HepG2 (cell line): ENCODE results near the gene CAMTA2. TPM values are rescaled to one million over a fixed set of nuclear protein-coding genes. Genes with fewer than 3 reads are reported as not detected.

Experiments
- CENPT ChIP-seq: sonication (generic); formaldehyde crosslinking; IDR thresholded peaks from 2 replicates; pipeline ENCODE4 v1.8.0; 2022; ENCODE audit warnings: low read depth, mild to moderate bottlenecking, moderate library complexity, missing genetic modification reagents
- CREM ChIP-seq, 2 experiments: sonication (generic) in 1 of 2; formaldehyde crosslinking in 1 of 2; IDR thresholded peaks; 2 replicates each; pipeline versions ENCODE4 v1.4.0 to v1.6.1; 2016 to 2020; ENCODE audit warnings: antibody characterized with exemption in 1 of 2, mild to moderate bottlenecking in 1 of 2, missing genetic modification reagents in 1 of 2
- ETV5 ChIP-seq: IDR thresholded peaks from 2 replicates; pipeline ENCODE4 v1.6.1; 2018; ENCODE audit warnings: missing biosample characterization, missing genetic modification reagents, inconsistent platforms, borderline replicate concordance
- FOSL1 ChIP-seq: sonication (generic); formaldehyde crosslinking; IDR thresholded peaks from 2 replicates; pipeline ENCODE4 v1.9.0; 2021; ENCODE audit warnings: missing genetic modification reagents, borderline replicate concordance
- HMGA1 ChIP-seq: sonication (generic); formaldehyde crosslinking; conservative IDR thresholded peaks from 2 replicates; pipeline ENCODE4 v1.4.0; 2020; ENCODE audit warnings: missing genetic modification reagents
- HNF1B ChIP-seq: sonication (generic); formaldehyde crosslinking; IDR thresholded peaks from 2 replicates; pipeline ENCODE4 v1.5.1; 2020; ENCODE audit warnings: mild to moderate bottlenecking, moderate library complexity, missing genetic modification reagents
- MLLT10 ChIP-seq: sonication (generic); formaldehyde crosslinking; IDR thresholded peaks from 2 replicates; pipeline ENCODE4 v1.4.0; 2020; ENCODE audit warnings: missing genetic modification reagents
- MYNN ChIP-seq: sonication (generic); formaldehyde crosslinking; IDR thresholded peaks from 2 replicates; pipeline ENCODE4 v1.4.0; 2020; ENCODE audit warnings: mild to moderate bottlenecking, low read depth, missing genetic modification reagents
- NFKBIZ ChIP-seq: IDR thresholded peaks from 2 replicates; pipeline ENCODE4 v1.6.1; 2018; ENCODE audit warnings: missing genetic modification reagents, missing compliant biosample characterization
- NR1H2 ChIP-seq: sonication (generic); formaldehyde crosslinking; IDR thresholded peaks from 2 replicates; pipeline ENCODE4 v1.8.1; 2022; ENCODE audit warnings: low read depth, missing genetic modification reagents, borderline replicate concordance
- ONECUT2 ChIP-seq: sonication (generic); formaldehyde crosslinking; IDR thresholded peaks from 2 replicates; pipeline ENCODE4 v1.4.0; 2020; ENCODE audit warnings: missing genetic modification reagents
- POLR2AphosphoS5 ChIP-seq: IDR thresholded peaks from 2 replicates; pipeline ENCODE4 v1.6.1; 2012; ENCODE audit warnings: low read depth, low read length
- SMARCE1 ChIP-seq: fragments of 450-650 bp; IDR thresholded peaks from 2 replicates; pipeline ENCODE4 v1.6.1; 2017; ENCODE audit warnings: borderline replicate concordance
- TOE1 ChIP-seq: sonication (generic); formaldehyde crosslinking; IDR thresholded peaks from 2 replicates; pipeline ENCODE4 v1.4.0; 2020; ENCODE audit warnings: mild to moderate bottlenecking, missing genetic modification reagents
- USF2 ChIP-seq, 2 experiments: sonication (generic) in 1 of 2; formaldehyde crosslinking in 1 of 2; IDR thresholded peaks; 2 replicates each; pipeline versions ENCODE4 v1.5.1 to v1.6.1; 2011 to 2020; ENCODE audit warnings: borderline replicate concordance in 1 of 2, low read depth in 1 of 2, low read length in 1 of 2, mild to moderate bottlenecking in 1 of 2, missing genetic modification reagents in 1 of 2, moderate library complexity in 1 of 2
- ZBTB2 ChIP-seq: sonication (generic); formaldehyde crosslinking; IDR thresholded peaks from 2 replicates; pipeline ENCODE4 v1.8.0; 2022; ENCODE audit warnings: low read depth, missing genetic modification reagents
- ZMYM4 ChIP-seq: sonication (generic); formaldehyde crosslinking; IDR thresholded peaks from 2 replicates; pipeline ENCODE4 v1.8.1; 2023; ENCODE audit warnings: mild to moderate bottlenecking, missing genetic modification reagents
- ZNF33B ChIP-seq: sonication (generic); formaldehyde crosslinking; IDR thresholded peaks from 2 replicates; pipeline ENCODE4 v1.5.1; 2020; ENCODE audit warnings: mild to moderate bottlenecking, missing genetic modification reagents
- ZNF530 ChIP-seq: sonication (generic); formaldehyde crosslinking; IDR thresholded peaks from 2 replicates; pipeline ENCODE4 v1.5.0; 2020; ENCODE audit warnings: low read depth, mild to moderate bottlenecking, missing genetic modification reagents
- polyA plus RNA-seq, 8 experiments: library from polyadenylated mRNA; depleted of rRNA in 3 of 8; stranded (reverse) in 7 of 8; unstranded in 1 of 8; fragments of >200 nt; fragmentation: Illumina TruSeq in 4 of 8; extraction: Trizol in 4 of 8; gene quantifications; 2 replicates each; pipeline versions ENCODE4 v1.2.1 to v1.2.3, GENCODE V29; 2011 to 2016; ENCODE audit warnings: low read depth in 4 of 8, missing spikeins in 1 of 8, mixed read lengths in 1 of 8; ENCODE audit not compliant: insufficient read depth in 1 of 8
- total RNA-seq, 5 experiments: library from RNA; depleted of rRNA; stranded (reverse); fragments of >200 nt; fragmentation: Illumina TruSeq; extraction: Trizol; gene quantifications; 2 replicates each; pipeline ENCODE4 v1.2.3, GENCODE V29; 2016; ENCODE audit warnings: low read depth in 1 of 5

The CAMTA2 gene
- total and polyA plus RNA-seq, 2 of the 13 experiments (the other 11 are each of a cell fraction or from before 2014, with no cell fraction given) = 4.1 to 7.1 TPM

GRCh38 chr17:4947010-4947410, 40.5 kb downstream of the CAMTA2 start (continued):
- TF ChIP-seq ZBTB2 (CRISPR knock-in tag) (0 out of 2 replicates have a peak, but pooled peaks have one; percentile 5), NFKBIZ (CRISPR knock-in tag) (no peak), ZNF33B (CRISPR knock-in tag) (no peak), ZNF530 (CRISPR knock-in tag) (no peak), CREM (IDR thresholded peaks at IDR 0.05) (no peak), CREM (CRISPR knock-in tag; IDR thresholded peaks at IDR 0.05) (no peak), SMARCE1 (no peak), MLLT10 (CRISPR knock-in tag) (no peak), FOSL1 (CRISPR knock-in tag) (no peak), NR1H2 (no peak), POLR2AphosphoS5 (peak; percentile 10; the same call in 1 of the 2 replicates), USF2 (IDR thresholded peaks at IDR 0.05; ENCODE audit: low read depth, low read length) (no peak), USF2 (CRISPR knock-in tag; IDR thresholded peaks at IDR 0.05; ENCODE audit: borderline replicate concordance) (no peak), ZMYM4 (CRISPR knock-in tag) (0 out of 2 replicates have a peak, but pooled peaks have one; percentile 26), TOE1 (no peak), MYNN (CRISPR knock-in tag) (no peak), HMGA1 (CRISPR knock-in tag) (no peak), HNF1B (CRISPR knock-in tag) (0 out of 2 replicates have a peak, but pooled peaks have one; percentile 8), ONECUT2 (CRISPR knock-in tag) (no peak), CENPT (CRISPR knock-in tag) (no peak), ETV5 (CRISPR knock-in tag) (no peak)
